Epithelial cell of proximal tubule (primary cell): ENCODE measurements around the gene FLT1. TPM values are rescaled to one million over a fixed set of nuclear protein-coding genes. Genes with fewer than 3 reads are reported as not detected.
A peak's percentile ranks its signal among the peaks of the same experiment; 100 is the strongest.

Experiments
- DNase-seq: peaks from one replicate; pipeline ENCODE4 v3.0.0-alpha.2; 2011; ENCODE audit warnings: low read depth
- H3K4me3 ChIP-seq: 2 replicates; pipeline ENCODE4 v1.5.1; 2011; ENCODE audit warnings: low read depth, mild to moderate bottlenecking, low read length
- CTCF ChIP-seq: conservative IDR thresholded peaks from 2 replicates; pipeline ENCODE4 v1.5.1; 2012; ENCODE audit warnings: low read depth, mild to moderate bottlenecking, low read length
- total RNA-seq: library from RNA; depleted of rRNA; stranded (reverse); fragments of >200 nt; gene quantifications from 2 replicates; pipeline ENCODE4 v1.2.3, GENCODE V29; 2015

Gene FLT1
- total RNA-seq, 1 donor from 2014 or later: 0.17 TPM

- DNase-seq: no peak
- no peak for TF ChIP-seq CTCF
- no peak overlapping the region for H3K4me3 ChIP-seq
Measured at GRCh38 chr13:28533441-28534166, 38.7 kb upstream of the FLT1 start.

- peak overlapping the region; percentile 36 for H3K4me3 ChIP-seq
- no peak for TF ChIP-seq CTCF
- DNase-seq: no peak
Measured at GRCh38 chr13:28533125-28533436, 38.2 kb upstream of the FLT1 start.

DNA sequence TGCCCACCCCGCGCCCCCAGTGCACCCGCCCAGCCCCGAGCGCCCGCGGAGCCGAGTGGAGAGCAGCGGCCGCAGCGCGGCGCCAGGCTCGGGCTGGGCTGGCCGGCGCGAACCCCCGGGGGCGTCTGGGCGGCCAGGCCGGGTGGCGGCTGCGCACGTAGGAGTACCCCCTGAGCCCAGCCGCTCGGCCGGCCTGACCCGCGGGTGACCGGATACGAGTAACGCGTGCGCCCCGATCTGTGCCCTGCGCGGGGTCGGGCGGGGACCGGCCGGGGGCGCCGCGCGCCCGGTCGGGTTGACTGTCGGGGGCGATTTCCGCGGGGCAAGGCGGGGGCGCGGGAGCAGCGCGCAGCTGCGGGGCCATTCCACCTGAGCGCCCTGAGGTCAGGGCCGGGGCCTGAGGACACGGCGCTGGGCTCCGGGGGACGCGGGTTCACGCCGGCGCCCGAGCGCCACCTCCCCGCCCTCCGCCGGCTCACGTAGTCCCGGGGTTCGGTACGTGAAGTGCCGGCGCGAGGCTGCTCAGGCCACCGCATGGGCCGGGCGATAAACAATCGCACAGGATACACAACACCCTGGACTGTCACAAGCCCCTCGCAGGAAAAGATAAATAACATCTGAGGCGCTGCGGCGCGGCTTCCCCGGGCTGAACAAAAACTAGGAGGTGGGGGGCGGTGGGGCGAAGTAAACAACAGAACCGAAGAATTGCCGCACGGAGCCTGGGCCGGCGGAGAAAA lies 37.6 kb upstream of the FLT1 start:
- DNase-seq: no peak
- TF ChIP-seq CTCF: no peak
- H3K4me3 ChIP-seq: peak overlapping the region; percentile 44

GRCh38 chr13:28531845-28532387 lies 37.0 kb upstream of the FLT1 start:
- peak overlapping the region; percentile 44 for H3K4me3 ChIP-seq
- no peak for TF ChIP-seq CTCF
- no peak for DNase-seq

DNA sequence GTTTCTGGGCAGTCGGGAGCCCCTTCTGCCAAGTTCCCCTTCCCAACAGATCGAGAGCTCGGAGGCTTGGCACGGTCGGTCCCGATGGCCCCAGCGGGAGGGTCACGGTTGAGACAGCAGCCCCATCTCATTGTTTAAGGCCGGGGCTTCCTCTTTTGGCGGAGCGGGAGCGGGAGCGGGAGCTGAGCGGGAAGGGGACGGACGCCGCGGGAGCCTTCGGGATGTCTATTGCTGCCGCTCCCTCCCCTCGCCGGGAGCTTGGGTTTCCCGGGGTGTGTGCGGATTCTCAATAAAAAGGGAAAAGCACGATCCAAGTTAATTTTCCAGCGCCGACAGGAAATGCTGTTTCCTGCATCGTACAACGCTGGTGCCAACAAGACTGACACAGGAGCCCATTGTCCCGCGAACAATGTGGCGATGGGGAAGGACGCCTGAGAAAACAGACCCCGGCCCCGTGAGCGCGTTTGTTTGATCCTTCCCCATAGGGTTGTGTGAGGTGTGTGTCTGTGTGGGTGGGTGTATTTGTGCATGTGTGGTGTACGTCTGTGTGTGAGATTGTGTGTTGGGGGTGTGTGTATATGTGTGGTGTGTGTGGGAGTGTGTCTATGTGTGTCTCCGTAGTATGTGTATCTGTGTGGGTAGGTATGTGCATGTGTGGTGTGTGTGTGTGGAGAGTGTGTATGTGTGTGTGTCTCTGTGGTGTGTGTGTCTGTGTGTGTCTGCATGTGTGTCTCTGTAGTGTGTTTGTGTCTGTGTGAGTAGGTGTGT lies 36.3 kb upstream of the FLT1 start:
- TF ChIP-seq CTCF: no peak
- no peak for DNase-seq
- H3K4me3 ChIP-seq: peak overlapping the region; percentile 44

GRCh38 chr13:28530729-28531076 lies 35.8 kb upstream of the FLT1 start:
- DNase-seq: no peak
- TF ChIP-seq CTCF: peak; percentile 5
- peak overlapping the region; percentile 44 for H3K4me3 ChIP-seq
